H54 (cell line): ENCODE measurements around the gene ME3.

ENCODE experiments used
- DNase-seq: peaks from one replicate; pipeline ENCODE4 v3.0.0; 2011; ENCODE audit warnings: low spot score, mixed read lengths; ENCODE audit not compliant: insufficient read length
- FAIRE-seq: peaks from 3 replicates; lab custom pipeline; 2011; peaks lifted over from hg19 to GRCh38; lab: Jason Lieb, UNC
- POLR2A ChIP-seq: IDR thresholded peaks from 2 replicates; pipeline ENCODE4 v1.6.1; 2011; ENCODE audit warnings: low read depth, mild to moderate bottlenecking, low read length

ME3 gene

GRCh38 chr11:86515297-86516094 is 156.9 kb downstream of the ME3 start:
- DNase-seq (no peak), FAIRE-seq (peak; percentile 68)
- no peak for TF ChIP-seq POLR2A

GRCh38 chr11:86514453-86514852 is 158.0 kb downstream of the ME3 start:
- FAIRE-seq (no peak), DNase-seq (no peak)
- no peak for TF ChIP-seq POLR2A

- no peak for DNase-seq
- no peak for FAIRE-seq
- no peak for TF ChIP-seq POLR2A
These were observed 158.6 kb downstream of the ME3 start for GRCh38 chr11:86513746-86514373.

- DNase-seq (no peak), FAIRE-seq (no peak)
- TF ChIP-seq POLR2A, result no peak
These were observed 159.3 kb downstream of the ME3 start for GRCh38 chr11:86513138-86513537.

- DNase-seq (no peak), FAIRE-seq (peak; percentile 67)
- TF ChIP-seq POLR2A, result no peak
These were observed 161.3 kb downstream of the ME3 start for GRCh38 chr11:86511086-86511551.

- no peak for TF ChIP-seq POLR2A
- no peak for FAIRE-seq
- no peak for DNase-seq
These were observed 161.7 kb downstream of the ME3 start for GRCh38 chr11:86510674-86511073.

- FAIRE-seq (no peak), DNase-seq (no peak)
- no peak for TF ChIP-seq POLR2A
These were observed 162.3 kb downstream of the ME3 start for GRCh38 chr11:86510097-86510496.

- DNase-seq (no peak), FAIRE-seq (no peak)
- no peak for TF ChIP-seq POLR2A
These were observed 162.8 kb downstream of the ME3 start for GRCh38 chr11:86509588-86509974.

- FAIRE-seq, result peak; percentile 27
- peak; percentile 28 for DNase-seq
- TF ChIP-seq POLR2A, result no peak
These were observed 163.5 kb downstream of the ME3 start for GRCh38 chr11:86508604-86509587.

- FAIRE-seq (no peak), DNase-seq (no peak)
- no peak for TF ChIP-seq POLR2A
These were observed 165.1 kb downstream of the ME3 start for GRCh38 chr11:86507249-86507845.

GRCh38 chr11:86506235-86506634 is 166.2 kb downstream of the ME3 start:
- DNase-seq, result no peak
- TF ChIP-seq POLR2A, result no peak
- no peak for FAIRE-seq

- TF ChIP-seq POLR2A, result no peak
- DNase-seq (no peak), FAIRE-seq (no peak)
These were observed 169.3 kb downstream of the ME3 start for GRCh38 chr11:86503131-86503530.

GRCh38 chr11:86502137-86502642 is 170.2 kb downstream of the ME3 start:
- no peak for TF ChIP-seq POLR2A
- no peak for FAIRE-seq

More at GRCh38 chr11:86502137-86502642, 170.2 kb downstream of the ME3 start:
- DNase-seq, result no peak
